PFSK-1 (cell line): Measurements from ENCODE around the gene KIF13A.

Experiments used
- POLR2AphosphoS5 ChIP-seq: IDR thresholded peaks from 2 replicates; pipeline ENCODE4 v1.6.1; 2012; ENCODE audit warnings: low read depth, mild to moderate bottlenecking, control low read depth, low read length, moderate library complexity
- SIN3A ChIP-seq: IDR thresholded peaks from 2 replicates; pipeline ENCODE4 v1.6.1; 2012; ENCODE audit warnings: mild to moderate bottlenecking, low read length, moderate library complexity, borderline replicate concordance; ENCODE audit not compliant: insufficient read depth
- TAF1 ChIP-seq: IDR thresholded peaks from 2 replicates; pipeline ENCODE4 v1.6.1; 2012; ENCODE audit warnings: low read length, control low read depth, borderline replicate concordance; ENCODE audit not compliant: insufficient read depth
- TF ChIP-seq, protein P1 (sequence below), 2 experiments: IDR thresholded peaks; 2 replicates each; pipeline versions ENCODE4 v1.6.1 to v1.8.0; 2011 to 2012; ENCODE audit warnings: low read depth in 2 of 2, low read length in 2 of 2, control low read depth in 1 of 2, inconsistent platforms in 1 of 2, mild to moderate bottlenecking in 1 of 2, moderate library complexity in 1 of 2; ENCODE audit not compliant: insufficient read depth in 1 of 2

- TF ChIP-seq POLR2AphosphoS5 (no peak), TAF1 (no peak), SIN3A (no peak)
- TF ChIP-seq, protein P1, sequence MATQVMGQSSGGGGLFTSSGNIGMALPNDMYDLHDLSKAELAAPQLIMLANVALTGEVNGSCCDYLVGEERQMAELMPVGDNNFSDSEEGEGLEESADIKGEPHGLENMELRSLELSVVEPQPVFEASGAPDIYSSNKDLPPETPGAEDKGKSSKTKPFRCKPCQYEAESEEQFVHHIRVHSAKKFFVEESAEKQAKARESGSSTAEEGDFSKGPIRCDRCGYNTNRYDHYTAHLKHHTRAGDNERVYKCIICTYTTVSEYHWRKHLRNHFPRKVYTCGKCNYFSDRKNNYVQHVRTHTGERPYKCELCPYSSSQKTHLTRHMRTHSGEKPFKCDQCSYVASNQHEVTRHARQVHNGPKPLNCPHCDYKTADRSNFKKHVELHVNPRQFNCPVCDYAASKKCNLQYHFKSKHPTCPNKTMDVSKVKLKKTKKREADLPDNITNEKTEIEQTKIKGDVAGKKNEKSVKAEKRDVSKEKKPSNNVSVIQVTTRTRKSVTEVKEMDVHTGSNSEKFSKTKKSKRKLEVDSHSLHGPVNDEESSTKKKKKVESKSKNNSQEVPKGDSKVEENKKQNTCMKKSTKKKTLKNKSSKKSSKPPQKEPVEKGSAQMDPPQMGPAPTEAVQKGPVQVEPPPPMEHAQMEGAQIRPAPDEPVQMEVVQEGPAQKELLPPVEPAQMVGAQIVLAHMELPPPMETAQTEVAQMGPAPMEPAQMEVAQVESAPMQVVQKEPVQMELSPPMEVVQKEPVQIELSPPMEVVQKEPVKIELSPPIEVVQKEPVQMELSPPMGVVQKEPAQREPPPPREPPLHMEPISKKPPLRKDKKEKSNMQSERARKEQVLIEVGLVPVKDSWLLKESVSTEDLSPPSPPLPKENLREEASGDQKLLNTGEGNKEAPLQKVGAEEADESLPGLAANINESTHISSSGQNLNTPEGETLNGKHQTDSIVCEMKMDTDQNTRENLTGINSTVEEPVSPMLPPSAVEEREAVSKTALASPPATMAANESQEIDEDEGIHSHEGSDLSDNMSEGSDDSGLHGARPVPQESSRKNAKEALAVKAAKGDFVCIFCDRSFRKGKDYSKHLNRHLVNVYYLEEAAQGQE (IDR thresholded peaks at IDR 0.05; ENCODE audit: insufficient read depth in 1 of 2, low read depth in 2 of 2, low read length in 2 of 2), result no peak
Measured at GRCh38 chr6:17858584-17858983, 128.9 kb downstream of the KIF13A start.
